ENCODE measurements around the gene PARD3B. TPM values are rescaled to one million over a fixed set of nuclear protein-coding genes. Genes with fewer than 3 reads are reported as not detected.

PARD3B gene
- total RNA-seq, 1 experiment from 2014 or later: 6.4 TPM

DNA sequence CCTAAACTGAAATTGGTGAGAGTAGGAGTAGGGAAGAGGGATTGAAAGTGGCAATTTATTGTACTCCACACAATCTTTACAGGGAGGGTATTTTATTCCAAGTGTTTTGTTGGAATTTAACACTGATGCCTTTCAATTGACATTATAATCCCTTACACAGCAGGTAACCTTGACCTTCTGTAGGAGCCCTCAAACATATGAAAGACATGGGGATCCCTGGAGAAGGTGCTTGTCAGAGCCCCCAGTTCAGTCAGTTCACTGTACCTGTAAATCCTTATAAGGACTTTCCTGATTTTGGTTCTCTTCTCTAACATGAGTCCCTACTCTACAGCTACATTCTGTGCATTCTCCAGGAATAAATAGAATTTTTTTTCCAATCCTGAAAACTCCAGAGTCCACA, 752.1 kb downstream of the PARD3B start:
- H3K4me1 ChIP-seq (ENCODE audit: insufficient read depth, low read length): no peaks in the 10 kb centered on the region; the same call in 1 of the 2 replicates
- TF ChIP-seq, protein P1, sequence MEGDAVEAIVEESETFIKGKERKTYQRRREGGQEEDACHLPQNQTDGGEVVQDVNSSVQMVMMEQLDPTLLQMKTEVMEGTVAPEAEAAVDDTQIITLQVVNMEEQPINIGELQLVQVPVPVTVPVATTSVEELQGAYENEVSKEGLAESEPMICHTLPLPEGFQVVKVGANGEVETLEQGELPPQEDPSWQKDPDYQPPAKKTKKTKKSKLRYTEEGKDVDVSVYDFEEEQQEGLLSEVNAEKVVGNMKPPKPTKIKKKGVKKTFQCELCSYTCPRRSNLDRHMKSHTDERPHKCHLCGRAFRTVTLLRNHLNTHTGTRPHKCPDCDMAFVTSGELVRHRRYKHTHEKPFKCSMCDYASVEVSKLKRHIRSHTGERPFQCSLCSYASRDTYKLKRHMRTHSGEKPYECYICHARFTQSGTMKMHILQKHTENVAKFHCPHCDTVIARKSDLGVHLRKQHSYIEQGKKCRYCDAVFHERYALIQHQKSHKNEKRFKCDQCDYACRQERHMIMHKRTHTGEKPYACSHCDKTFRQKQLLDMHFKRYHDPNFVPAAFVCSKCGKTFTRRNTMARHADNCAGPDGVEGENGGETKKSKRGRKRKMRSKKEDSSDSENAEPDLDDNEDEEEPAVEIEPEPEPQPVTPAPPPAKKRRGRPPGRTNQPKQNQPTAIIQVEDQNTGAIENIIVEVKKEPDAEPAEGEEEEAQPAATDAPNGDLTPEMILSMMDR (conservative IDR thresholded peaks at IDR 0.05): no peak
- H2BK20ac ChIP-seq (ENCODE audit: low read depth, low read length, poor library complexity, severe bottlenecking): no peak overlapping the region
- no peak overlapping the region for H4K5ac ChIP-seq (ENCODE audit: insufficient read length, low read depth, low read length)
- Mint-ChIP-seq H3K9me3 (peaks cover under 1 to 3% of the 10 kb centered on the region in 2 experiments; a peak in 2 of 5 replicates), H3K27ac (peak overlapping the region in 1 of 3 experiments; percentile 78; a peak in 1 of 7 replicates), H3K4me3 (no peak overlapping the region), H3K27me3 (ENCODE audit: low read depth) (no peaks in the 10 kb centered on the region), H3K4me1 (peaks cover 24 to 29% of the 10 kb centered on the region in 2 experiments), H3K36me3 (ENCODE audit: insufficient read depth in 1 of 3, low read depth in 3 of 3) (peaks cover 0 to 5% (median 3%) of the 10 kb centered on the region in 3 experiments; a peak in 3 of 7 replicates)
- no peak for DNase-seq
- no peak overlapping the region for H4K8ac ChIP-seq (replicated peaks; ENCODE audit: insufficient read length, low read depth, low read length)
- H3K27ac ChIP-seq (ENCODE audit: insufficient read length, low read depth, low read length): no peak overlapping the region
- no peak overlapping the region for H3K9ac ChIP-seq (ENCODE audit: extremely low read depth, insufficient read length, low read length)
- no peak overlapping the region for H4K91ac ChIP-seq (ENCODE audit: insufficient read length, low read depth, low read length)
- no peaks in the 10 kb centered on the region for H3K9me3 ChIP-seq (ENCODE audit: control insufficient read depth, low read depth, low read length)
- no peaks in the 10 kb centered on the region for H3K79me2 ChIP-seq (ENCODE audit: insufficient read depth, low read length)
- no peaks in the 10 kb centered on the region for H4K20me1 ChIP-seq (ENCODE audit: control insufficient read depth, insufficient read depth, insufficient read length)
- H3K4me2 ChIP-seq (ENCODE audit: insufficient read depth, insufficient read length, low read length): no peak overlapping the region
- H2AFZ ChIP-seq (ENCODE audit: low read length): no peak overlapping the region
- H2BK5ac ChIP-seq (ENCODE audit: insufficient read length, low read length): no peak overlapping the region
- no peak overlapping the region for H3K56ac ChIP-seq (ENCODE audit: insufficient read length, low read depth, low read length)
- H3K23ac ChIP-seq (ENCODE audit: insufficient read length, low read depth, low read length): no peak overlapping the region
- H3K23me2 ChIP-seq (ENCODE audit: insufficient read length, low read depth, low read length, poor library complexity, severe bottlenecking): no peaks in the 10 kb centered on the region
- no peak overlapping the region for H2BK15ac ChIP-seq (ENCODE audit: low read depth, low read length)
- H2BK12ac ChIP-seq (ENCODE audit: insufficient read length, low read depth, low read length): no peak overlapping the region
- no peak overlapping the region for H2AK5ac ChIP-seq (ENCODE audit: insufficient read length, low read length)
- no peak overlapping the region for H3K4ac ChIP-seq (ENCODE audit: low read depth, low read length)
- H2BK120ac ChIP-seq (ENCODE audit: low read depth, low read length, poor library complexity, severe bottlenecking): no peak overlapping the region
- H3K27me3 ChIP-seq (ENCODE audit: insufficient read depth, low read length): no peaks in the 10 kb centered on the region
- no peak overlapping the region for H3T11ph ChIP-seq (ENCODE audit: low read length)
- H3K14ac ChIP-seq (ENCODE audit: insufficient read depth, low read length): no peak overlapping the region
- H3K18ac ChIP-seq (ENCODE audit: insufficient read length, low read depth, low read length): no peak overlapping the region
- no peaks in the 10 kb centered on the region for H3K79me1 ChIP-seq (ENCODE audit: insufficient read depth, low read depth, low read length, poor library complexity, severe bottlenecking)

Data from H9 (cell line).